ENCODE data around the gene ZFYVE19.

The ZFYVE19 gene, protein sequence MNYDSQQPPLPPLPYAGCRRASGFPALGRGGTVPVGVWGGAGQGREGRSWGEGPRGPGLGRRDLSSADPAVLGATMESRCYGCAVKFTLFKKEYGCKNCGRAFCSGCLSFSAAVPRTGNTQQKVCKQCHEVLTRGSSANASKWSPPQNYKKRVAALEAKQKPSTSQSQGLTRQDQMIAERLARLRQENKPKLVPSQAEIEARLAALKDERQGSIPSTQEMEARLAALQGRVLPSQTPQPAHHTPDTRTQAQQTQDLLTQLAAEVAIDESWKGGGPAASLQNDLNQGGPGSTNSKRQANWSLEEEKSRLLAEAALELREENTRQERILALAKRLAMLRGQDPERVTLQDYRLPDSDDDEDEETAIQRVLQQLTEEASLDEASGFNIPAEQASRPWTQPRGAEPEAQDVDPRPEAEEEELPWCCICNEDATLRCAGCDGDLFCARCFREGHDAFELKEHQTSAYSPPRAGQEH

DNA sequence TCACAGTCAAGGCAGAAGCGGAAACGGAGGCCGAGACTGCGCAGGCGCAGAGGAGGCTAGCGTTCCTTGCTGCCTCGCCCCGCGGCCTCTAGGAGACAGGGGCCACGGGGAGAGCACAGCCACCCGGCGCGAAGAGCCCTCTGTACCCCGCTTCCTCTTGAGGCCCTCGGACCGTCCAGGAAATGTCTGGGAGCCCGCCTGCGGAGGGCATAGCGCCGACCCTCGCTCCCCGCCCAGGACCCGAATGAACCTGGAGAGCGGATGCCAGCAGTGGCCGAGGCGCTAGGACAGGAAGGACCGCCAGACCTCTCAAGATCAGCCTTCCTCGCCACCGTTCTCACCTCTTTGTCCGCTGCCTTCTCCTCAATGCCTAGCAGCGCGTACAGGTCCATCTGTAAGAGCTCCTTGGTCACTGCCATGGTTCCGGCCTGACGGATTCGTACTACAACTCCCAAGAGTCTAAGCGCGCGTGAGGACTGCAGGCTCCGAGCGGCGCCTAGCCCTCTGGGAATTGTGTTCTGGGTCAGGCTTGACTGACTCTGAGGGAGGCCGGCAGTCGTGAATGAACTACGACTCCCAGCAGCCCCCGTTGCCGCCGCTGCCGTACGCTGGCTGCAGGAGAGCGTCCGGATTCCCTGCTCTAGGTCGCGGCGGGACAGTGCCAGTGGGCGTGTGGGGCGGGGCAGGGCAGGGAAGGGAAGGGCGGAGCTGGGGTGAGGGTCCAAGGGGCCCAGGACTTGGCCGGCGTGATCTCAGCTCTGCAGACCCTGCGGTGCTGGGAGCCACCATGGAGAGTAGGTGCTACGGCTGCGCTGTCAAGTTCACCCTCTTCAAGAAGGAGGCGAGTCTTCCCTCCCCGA lies at the start of gene ZFYVE19, which contains the start of gene DNAJC17:
Gene ZFYVE19, plus strand, starts transcription at position 62 of the 860 bp plus-strand sequence. Its CDS starts 501 bp downstream, at position 563.
Gene DNAJC17, minus strand, starts transcription at position 446 of the 860 bp plus-strand sequence. Its CDS starts 27 bp downstream, at position 419.
- peak; percentile 95 for DNase-seq (ENCODE audit: low spot score)

DNA sequence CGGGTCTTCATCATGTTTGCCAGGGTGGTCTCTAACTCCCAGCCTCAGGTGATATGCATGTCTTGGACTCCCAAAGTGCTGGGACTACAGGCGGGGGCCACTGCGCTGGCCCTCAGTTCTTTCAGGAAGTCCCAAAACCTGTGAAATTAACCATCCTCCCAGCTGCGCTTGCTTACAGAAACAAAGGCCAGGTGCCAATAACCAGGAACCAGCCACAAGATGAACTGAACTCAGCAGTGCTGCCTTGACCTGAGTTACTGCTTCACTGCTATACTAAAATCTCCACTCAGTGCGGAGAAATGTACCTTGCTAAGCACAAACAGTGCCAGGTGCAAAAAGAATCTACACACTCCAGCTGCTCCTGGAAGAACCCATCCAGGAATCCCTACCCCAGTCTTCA lies 46.9 kb upstream of the ZFYVE19 start:
- DNase-seq (ENCODE audit: low spot score): no peak

DNA sequence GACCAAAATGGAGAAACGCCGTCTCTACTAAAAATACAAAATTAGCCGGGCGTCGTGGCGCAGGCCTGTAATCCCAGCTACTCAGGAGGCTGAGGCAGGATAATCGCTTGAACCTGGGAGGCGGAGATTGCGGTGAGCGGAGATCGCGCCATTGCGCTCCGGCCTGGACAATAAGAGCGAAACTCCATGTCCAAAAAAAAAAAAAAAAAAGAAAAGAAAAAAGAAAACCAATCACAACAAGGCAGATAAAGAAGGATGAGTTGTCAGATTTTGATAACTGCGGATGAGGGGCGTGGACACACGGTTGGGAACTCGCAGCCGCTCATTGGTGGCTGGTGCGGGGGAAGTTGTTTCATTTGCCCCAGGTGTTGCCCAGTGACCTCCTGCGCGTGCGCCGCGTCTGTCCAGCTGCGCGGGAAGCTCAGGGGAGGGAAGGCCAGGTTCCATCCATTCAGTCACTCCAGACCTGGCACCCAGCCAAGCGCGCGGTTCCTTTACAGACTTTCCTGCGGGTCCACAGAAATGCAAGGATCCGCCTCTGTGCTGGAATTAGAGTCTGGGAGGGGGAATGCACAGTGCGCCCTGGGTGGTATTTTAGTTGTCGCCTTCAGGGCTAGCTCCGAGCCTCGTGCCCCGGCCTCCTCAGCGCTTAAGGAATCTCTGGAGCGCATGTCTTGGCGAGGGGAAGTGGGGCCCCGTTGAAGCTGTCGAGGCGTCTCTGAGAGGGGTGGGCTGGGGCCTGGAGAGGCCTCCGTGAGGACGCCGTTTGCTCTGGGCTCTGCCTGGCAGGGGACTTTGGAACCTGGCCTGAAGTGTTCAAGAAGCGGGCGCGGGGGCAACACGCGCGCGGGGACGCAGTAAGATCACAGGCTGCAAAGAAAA lies 43.7 kb upstream of the ZFYVE19 start:
- peak; percentile 11 for DNase-seq (ENCODE audit: low spot score)

DNA sequence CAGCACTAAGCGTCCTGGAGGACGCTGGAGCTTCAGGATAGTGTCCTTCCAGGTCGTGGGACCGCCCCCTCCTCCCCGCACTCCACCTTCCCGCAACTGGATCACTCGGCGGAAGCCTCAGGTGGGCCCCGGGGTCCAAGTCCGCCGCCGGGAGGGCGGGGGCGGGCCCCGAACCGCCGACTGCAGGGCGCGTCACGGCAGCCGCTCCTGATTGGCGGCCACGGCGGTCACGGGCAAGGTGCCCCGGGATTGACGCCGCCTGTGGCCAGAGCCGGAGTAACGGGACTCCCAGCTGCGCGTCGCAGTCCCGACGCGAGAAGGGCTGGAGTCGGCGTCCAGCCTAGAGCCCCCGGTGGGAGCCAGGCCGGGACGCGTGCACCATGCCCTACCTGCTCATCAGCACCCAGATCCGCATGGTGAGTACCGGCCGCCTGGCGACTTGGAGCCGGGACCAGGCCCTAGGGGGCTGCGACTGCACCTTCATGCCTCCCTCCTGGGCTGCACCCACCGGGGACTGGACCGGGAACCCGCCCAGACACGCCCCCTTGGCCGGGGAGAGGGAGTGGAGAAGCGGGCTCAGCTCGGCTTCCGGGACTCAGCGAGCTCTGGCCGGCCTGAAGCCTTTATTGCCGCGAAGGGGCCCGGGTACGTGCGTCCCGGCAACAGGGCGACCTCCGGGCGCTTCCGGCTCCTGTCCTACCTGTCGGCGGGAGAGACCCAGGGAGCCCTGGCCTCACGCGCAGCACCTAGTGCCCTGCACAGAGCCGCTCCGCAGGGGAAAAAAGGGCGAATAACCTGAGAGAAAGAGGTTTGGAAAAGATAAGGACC lies 42.9 kb upstream of the ZFYVE19 start, which contains the start of gene GCHFR:
Gene GCHFR, plus strand, starts transcription at position 268 of the 828 bp plus-strand sequence. Its CDS starts 113 bp downstream, at position 381.
- peak; percentile 60 for DNase-seq (ENCODE audit: low spot score)

DNA sequence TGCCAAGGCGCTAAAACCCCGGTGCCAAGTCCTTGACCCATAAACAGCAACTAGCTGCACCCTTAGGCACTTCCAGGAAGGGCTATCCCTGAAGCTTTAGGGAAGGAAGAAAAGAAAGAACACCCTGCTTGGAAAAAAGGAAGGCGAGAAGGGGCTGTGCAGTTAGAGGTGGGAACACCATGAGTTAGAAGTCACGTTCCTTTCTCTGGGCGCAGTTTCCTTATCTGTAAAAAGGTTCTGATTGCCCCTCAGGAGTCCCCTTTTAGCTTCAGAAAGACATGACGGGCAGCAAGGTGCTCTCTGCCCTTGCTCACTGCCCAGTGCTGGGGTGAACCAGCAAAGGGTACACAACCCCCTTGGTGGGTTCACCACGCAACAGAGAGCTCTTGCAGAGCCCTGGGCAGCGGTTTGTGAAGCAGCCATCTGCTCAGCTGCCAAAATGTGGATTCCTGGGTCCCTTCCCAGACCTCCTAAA lies 42.2 kb upstream of the ZFYVE19 start:
- no peak for DNase-seq (ENCODE audit: low spot score)

DNA sequence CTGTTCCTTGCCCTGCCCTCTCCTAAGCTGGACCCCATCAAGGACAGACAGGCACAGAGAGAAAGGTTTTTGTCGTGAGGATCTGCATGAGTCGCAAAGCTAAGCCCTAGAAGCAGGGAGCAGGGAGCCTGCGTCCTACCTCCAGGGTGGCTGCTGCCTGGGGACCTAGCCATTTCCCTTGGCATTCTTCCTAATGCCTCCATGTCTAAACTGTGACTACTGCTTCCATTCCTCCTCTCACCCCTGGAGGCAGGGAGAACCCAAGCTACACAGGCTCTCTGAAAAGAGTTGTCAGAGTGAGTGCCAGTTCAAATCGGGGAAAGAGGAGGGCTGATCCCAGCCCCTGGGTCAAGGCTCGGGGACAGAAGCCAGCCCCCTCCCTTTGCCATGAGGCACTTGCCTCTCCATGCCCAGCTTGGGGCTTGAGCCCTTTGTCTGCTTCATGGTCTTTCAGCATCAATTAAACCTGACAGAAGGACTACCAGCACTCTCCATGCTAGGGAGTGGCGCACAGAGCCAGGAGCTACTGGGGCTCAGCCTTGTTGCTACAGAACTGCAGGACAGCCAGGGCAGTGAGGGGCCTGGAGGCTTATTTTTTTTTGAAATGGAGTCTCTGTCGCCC lies 40.6 kb upstream of the ZFYVE19 start:
- DNase-seq (ENCODE audit: low spot score): no peak

DNA sequence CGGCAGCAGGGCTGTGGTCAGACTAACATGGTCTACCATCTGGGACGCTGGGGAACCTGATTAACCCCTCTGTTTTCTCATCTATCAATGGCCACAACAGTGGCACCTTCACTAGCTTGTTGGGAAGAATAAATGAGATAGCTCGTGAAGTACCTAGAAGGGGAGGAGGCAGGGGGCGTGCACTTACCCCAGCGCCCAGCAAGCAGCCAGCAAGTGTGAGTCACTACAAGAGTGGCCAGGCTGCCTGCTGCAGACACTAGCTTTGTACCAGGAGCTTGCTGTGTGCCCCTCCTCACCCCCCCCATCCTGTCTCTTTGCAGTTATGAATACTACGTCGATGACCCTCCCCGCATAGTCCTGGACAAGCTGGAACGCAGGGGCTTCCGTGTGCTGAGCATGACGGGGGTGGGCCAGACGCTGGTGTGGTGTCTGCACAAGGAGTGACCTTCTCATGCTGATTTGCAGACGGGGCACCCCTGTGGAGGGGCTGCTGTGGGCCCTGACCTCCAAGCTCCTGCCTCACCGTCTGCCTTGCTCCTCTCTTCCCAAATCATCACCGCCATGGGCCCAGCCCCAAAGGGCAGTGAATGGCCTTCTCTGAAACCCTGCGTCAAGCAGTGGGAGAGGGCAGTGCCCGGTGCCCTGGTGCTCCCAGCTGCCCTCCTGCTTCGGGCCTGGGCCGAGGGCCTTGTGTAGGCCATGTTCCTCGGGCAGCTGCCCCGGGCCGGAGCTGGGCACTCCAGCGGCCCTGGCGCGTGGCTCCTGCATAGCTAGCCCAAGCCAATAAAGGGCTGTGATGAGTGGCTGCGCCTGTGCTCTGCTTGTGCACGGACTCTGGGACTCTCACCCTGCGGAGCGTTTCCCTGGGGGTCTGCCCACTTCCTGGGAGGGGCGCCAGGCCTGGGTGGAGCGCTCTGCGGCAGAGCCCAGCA lies 39.7 kb upstream of the ZFYVE19 start:
- no peak for DNase-seq (ENCODE audit: low spot score)

DNA sequence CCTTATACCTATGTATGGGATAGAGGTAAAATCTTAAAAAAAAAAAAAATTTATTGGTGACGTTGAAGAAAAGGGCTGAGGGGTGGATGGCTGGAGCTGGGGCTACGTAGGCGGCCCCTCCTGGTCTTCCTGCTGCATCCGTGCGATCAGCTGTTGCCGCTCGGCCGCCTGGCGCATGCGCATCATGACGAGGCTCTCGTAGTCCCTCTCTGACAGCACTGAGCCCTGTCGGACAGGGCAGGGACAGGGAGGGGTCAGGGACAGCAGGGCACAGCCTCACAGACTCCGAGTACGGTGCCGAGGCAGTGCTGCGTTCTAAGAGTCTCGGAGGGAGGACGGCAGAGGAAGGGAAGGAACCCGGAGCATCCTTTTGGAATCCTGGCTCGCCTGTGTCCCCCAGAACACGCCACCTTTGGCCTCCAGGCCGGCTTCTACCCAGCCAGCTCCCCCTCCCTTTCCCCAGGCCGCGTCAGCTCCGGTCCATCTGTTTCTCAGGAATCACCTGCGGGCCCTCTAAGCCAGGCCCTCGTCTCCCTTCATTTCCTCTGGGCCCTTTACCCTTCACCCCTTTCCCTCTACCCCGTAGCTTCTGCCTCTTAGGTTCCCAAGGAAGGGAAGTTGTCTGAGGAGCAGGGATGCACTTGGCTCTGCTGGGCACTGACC lies 38.9 kb upstream of the ZFYVE19 start:
- no peak for DNase-seq (ENCODE audit: low spot score)

DNA sequence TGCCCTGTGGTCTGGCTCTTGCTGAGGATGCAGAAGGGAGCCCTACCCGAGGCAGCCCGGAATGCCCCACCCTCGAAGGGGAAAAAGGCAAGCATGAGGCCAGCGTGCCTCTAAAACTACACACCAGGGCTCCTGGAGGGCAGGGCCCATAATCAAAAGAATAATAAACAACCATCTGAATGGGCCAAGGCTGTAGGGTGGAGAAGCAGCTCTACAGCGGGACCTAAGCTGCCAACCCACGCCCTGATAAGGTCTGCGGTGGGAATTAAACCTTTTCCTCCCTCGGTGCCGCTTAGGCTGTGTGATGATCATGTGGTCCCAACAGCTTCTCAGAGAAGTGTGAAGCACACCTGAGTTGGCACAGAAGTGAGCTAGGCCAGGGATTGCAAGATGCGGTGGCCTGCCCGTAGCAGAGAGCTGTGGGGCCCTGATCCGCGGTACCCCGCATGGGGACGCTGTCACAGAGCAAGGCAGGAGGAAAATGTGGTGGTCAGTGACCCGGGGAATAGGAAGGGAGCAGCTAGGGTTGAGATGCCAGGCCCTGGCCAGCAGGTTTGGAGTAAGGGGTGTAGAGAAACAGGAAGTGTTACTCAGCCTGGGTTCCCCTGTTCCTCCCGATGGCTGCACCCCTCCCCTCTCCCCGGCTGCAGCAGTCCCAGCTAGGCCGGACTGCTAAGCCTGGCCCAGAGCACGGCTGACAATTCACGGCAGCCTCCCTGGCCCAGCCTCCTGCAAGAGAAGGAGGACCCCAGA lies 38.2 kb upstream of the ZFYVE19 start:
- DNase-seq (ENCODE audit: low spot score): no peak

DNA sequence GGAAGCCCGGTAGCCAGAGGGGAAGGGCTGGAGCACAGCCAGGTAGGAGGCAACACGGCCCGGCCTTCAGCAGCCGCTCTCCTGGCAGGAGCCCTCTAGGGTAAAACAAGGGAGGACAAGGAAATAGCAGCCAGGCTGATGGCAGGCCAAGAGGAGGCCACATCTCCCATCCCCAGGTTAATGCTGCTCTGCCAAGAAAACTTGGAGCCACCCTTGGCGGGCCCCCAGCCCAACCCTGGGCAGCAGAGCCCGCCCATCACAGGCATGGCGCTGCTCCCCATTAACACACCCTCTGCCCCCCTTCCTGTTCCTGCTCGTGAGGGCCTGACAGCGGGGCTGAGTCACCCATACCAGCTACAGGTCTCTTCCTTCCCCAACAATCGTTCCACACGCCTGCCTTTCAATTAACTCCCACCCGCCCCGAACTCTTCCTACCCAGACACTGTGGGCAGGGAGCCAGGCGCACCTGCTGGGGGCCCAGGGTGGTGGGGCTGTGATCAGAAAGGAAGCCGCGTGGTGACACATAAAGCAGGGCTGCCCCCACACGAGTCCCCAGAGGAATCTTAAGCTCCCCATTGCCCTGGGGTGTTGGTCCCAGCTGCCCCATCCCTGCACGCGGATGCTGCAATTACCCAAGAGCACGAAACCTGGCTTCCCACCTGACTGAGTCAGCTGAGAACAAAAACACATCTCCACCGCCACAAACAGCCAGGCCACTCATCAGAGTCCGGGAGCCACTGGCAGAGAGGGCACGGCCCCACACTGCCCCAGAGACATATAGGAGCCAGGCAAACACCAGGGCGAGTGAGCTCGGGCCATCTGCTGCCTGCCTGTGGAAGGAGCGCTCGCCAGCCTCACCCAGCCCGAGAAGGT lies 37.4 kb upstream of the ZFYVE19 start, which contains the start of gene C15orf62:
Gene C15orf62, plus strand, starts transcription at position 707 of the 873 bp plus-strand sequence. CDS start 516 bp downstream, outside the sequence.
- DNase-seq (ENCODE audit: low spot score): peak; percentile 56

DNA sequence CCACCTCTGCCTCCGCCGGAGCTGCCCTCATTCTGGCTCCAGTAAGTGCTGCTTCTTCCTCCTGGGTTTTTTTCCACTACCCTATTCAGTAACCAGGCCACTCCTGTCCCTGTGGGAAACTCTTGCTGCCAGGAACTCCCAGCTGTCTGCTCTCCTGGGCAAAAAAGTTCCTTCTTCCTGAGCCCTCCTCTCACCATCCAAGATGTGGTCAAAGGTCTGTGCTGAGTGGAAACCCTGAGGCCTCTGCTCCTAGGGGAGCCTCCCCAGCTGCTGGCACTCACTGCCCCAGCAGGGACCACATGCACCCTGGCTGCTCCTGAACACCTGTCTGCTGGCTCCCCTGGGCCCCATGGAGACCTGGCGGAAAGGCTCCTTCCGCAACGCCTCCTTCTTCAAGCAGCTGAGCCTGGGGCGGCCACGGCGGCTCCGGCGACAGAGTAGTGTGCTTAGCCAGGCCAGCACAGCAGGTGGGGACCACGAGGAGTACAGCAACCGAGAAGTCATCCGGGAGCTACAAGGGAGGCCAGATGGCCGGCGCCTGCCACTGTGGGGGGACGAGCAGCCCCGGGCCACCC lies 36.7 kb upstream of the ZFYVE19 start:
- DNase-seq (ENCODE audit: low spot score): no peak

DNA sequence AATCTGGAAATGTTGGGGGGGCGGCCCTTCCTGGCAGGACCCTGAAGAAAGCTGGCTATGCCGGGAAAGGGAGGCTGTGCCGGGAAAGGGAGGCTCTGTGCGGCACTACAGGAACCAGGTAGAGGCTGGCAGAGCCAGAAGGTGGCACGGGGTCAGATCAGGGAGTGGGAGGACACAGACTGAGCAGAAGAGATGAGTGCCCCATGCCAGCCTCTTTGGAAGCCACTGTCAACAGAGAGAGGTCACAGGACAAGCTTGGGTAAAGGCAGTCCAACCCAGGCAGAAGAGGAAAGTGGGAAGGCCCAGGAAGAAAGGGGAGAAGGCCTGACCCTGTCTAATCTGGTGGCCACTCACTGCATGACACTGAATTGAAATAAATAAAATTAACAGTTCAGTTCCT lies 35.6 kb upstream of the ZFYVE19 start:
- DNase-seq (ENCODE audit: low spot score): no peak

DNA sequence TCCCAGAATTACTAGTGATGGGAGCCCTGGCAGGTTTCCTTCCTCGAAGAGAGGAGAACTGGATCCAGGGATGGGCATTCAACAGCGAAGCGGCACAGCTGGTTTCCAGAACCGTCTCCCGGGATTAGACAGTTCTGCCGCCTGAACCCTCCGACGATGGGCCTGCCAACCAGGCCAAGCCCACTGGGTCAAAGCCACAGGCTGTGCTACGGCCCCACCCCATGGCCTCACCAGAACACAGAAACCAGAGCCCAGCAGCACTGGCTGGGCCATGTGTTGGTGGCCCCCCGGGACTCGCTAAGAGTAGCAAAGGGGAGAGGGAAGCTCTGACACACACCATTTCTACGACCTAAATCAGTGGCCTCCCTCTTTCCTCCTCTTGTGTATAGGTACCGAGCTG lies 34.9 kb upstream of the ZFYVE19 start:
- DNase-seq (ENCODE audit: low spot score): no peak

DNA sequence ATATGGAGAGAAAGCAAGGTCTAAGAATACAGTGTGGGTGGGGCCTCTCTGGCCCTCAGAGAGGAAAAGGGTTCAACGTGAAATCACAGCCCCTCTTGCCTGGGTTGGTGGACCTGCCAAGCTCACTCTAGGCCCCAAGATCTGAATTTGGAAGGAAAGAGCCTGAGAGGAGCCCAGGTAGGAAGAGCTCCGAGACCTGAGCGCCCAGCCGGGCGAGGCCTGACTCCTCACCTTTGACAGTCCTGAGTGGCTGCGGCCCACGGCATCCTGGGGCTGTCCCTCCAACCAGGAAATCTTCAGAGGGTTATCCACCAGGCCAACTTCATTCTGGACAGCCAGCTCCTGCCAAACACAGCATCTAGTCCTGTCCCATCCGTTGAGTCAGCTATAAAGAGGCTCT lies 33.4 kb upstream of the ZFYVE19 start:
- DNase-seq (ENCODE audit: low spot score): no peak

DNA sequence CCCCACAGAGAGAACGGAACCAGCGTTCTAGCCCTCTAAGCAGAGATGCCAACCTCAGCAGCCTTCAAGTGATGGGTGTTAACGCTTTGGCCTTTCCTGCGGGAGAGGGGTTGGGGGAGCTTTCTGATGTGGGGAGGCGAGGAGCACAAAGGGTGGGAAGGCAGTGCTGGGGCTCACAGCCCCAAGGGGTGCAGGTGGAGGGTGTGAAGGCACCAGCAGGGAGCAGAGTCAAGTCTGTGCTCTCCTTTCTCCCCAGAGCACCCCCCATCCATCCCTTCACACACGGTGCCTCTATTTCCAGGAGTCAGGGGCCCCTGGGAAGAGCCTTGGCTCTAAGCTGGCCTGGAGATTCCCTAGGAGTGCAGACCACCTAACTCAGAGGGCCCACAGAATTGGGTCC lies 33.0 kb upstream of the ZFYVE19 start:
- no peak for DNase-seq (ENCODE audit: low spot score)

DNA sequence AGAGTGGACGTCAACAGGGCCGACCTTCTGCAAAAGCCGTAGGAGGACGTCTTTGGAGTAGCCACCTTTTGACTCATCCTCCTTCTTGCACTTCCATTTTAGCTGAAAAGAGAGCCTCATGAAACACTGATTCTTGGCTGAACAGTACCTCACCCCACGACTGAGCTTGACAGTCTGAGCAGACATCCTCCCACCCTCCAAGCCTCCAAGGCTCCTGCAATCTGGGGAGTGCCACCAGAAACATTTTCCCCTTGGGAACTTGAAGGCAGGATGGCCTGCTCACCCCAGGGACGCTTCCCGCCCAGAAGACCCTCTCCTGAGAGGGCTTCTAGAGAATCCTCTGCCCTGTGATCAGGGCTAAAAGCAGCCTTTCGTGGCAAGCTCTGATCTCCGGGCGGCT lies 31.9 kb upstream of the ZFYVE19 start:
- DNase-seq (ENCODE audit: low spot score): no peak

Measured in CD4-positive, alpha-beta T cell treated with Interleukin-2 at 100 ng/mL for 4 hours (primary cell).